ENCODE data around the gene SH3RF3. TPM values are rescaled to one million over a fixed set of nuclear protein-coding genes. Genes with fewer than 3 reads are reported as not detected.

The SH3RF3 gene
- total and polyA plus RNA-seq, 12 donors, result 0.72 to 19.1 (median 12.2) TPM

- intact Hi-C loops (cut with DNase I), result loop anchor here (5.0 to 10.0 kb wide), 4 partner anchors 203 to 384 kb away; no protein-coding TSS in a partner anchor
- TF ChIP-seq POLR2A (IDR thresholded peaks at IDR 0.05), result peak in 1 of 2 donors; percentile 44
- TF ChIP-seq CTCF (IDR thresholded peaks at IDR 0.05), result peak; percentile 86 to 97 (median 94)
- no peaks in the 10 kb centered on the region for H3K36me3 ChIP-seq (replicated peaks in 1 of 2)
- H3K4me1 ChIP-seq (replicated peaks in 1 of 2), result peaks cover 8 to 35% of the 10 kb centered on the region in 2 donors
- DNase-seq, result peak; percentile 80 to 92 (median 86)
- H3K27me3 ChIP-seq, result no peaks in the 10 kb centered on the region
- H3K27ac ChIP-seq, result peak overlapping the region in 4 of 5 donors; percentile 64 to 96 (median 80)
- 0 to 2% (median 1%) methylated on average over 15 to 63 of the region's 63 CpGs for WGBS, 4 donors
- peak overlapping the region in 3 of 4 donors; percentile 21 to 99 (median 70) for H3K4me3 ChIP-seq
- no peaks in the 10 kb centered on the region for H3K9me3 ChIP-seq (replicated peaks in 1 of 3)
Measured at GRCh38 chr2:109128048-109128615, 873 bp upstream of the SH3RF3 start.

GRCh38 chr2:109129356-109129920 lies 433 bp downstream of the SH3RF3 start:
- peak; percentile 43 to 64 (median 48) for DNase-seq
- Histone ChIP-seq H3K4me3 (peak overlapping the region; percentile 21 to 99 (median 52)), H3K27ac (peak overlapping the region in 4 of 5 donors; percentile 64 to 96 (median 80)), H3K27me3 (no peaks in the 10 kb centered on the region), H3K36me3 (replicated peaks in 1 of 2) (no peaks in the 10 kb centered on the region), H3K4me1 (replicated peaks in 1 of 2) (peaks cover 8 to 35% of the 10 kb centered on the region in 2 donors), H3K9me3 (replicated peaks in 1 of 3) (no peaks in the 10 kb centered on the region)
- TF ChIP-seq CTCF (IDR thresholded peaks at IDR 0.05), result no peak
- no peak for TF ChIP-seq POLR2A (IDR thresholded peaks at IDR 0.05)
- intact Hi-C loops (cut with DNase I), result loop anchor here (5.0 to 10.0 kb wide), 4 partner anchors 205 to 383 kb away; no protein-coding TSS in a partner anchor
- WGBS, 4 donors, result 0 to 1% (median 1%) methylated on average over 12 to 70 of the region's 70 CpGs; no CpG with 5 or more reads in 1 of the 4 donors

GRCh38 chr2:109129921-109130722 lies 1.1 kb downstream of the SH3RF3 start:
- H3K9me3 ChIP-seq (replicated peaks in 1 of 3), result no peaks in the 10 kb centered on the region
- peaks cover 8 to 41% of the 10 kb centered on the region in 2 donors for H3K4me1 ChIP-seq (replicated peaks in 1 of 2)
- peak overlapping the region; percentile 35 to 99 (median 67) for H3K4me3 ChIP-seq
- peak overlapping the region in 4 of 5 donors; percentile 26 to 96 (median 80) for H3K27ac ChIP-seq
- H3K27me3 ChIP-seq, result no peaks in the 10 kb centered on the region
- DNase-seq, result peak; percentile 29 to 73 (median 50)
- TF ChIP-seq POLR2A (IDR thresholded peaks at IDR 0.05) (no peak), CTCF (IDR thresholded peaks at IDR 0.05) (no peak)
- 14 to 38% (median 19%) methylated on average over 15 to 56 of the region's 56 CpGs for WGBS, 4 donors
- H3K36me3 ChIP-seq (replicated peaks in 1 of 2), result no peaks in the 10 kb centered on the region
- intact Hi-C loops (cut with DNase I), result loop anchor here (5.0 to 10.0 kb wide), 5 partner anchors 57 to 382 kb away; no protein-coding TSS in a partner anchor

- WGBS, 4 donors, result 30 to 41% (median 40%) methylated on average over 5 of the region's 5 CpGs
- no peaks in the 10 kb centered on the region for H3K27me3 ChIP-seq
- H3K4me3 ChIP-seq, result peak overlapping the region in 2 of 4 donors; percentile 70 to 99
- H3K27ac ChIP-seq, result peak overlapping the region in 3 of 5 donors; percentile 79 to 96 (median 82)
- intact Hi-C loops (cut with DNase I), result loop anchor here in 1 of 2 donors (5.0 kb wide), 1 partner anchor 57 kb away; no protein-coding TSS in a partner anchor
- no peak for DNase-seq
- H3K9me3 ChIP-seq (replicated peaks in 1 of 3), result no peaks in the 10 kb centered on the region
- no peaks in the 10 kb centered on the region for H3K36me3 ChIP-seq (replicated peaks in 1 of 2)
- TF ChIP-seq POLR2A (IDR thresholded peaks at IDR 0.05) (no peak), CTCF (IDR thresholded peaks at IDR 0.05) (no peak)
- H3K4me1 ChIP-seq (replicated peaks in 1 of 2), result peaks cover 12 to 46% of the 10 kb centered on the region in 2 donors
Measured at GRCh38 chr2:109130723-109130995, 1.7 kb downstream of the SH3RF3 start.

All from adrenal gland (tissue), 12 donors.